ENCODE data around the gene MGAT4A.

The MGAT4A gene

GRCh38 chr2:98706591-98706990 lies 24.3 kb downstream of the MGAT4A start:
- TF ChIP-seq REST (IDR thresholded peaks at IDR 0.05; ENCODE audit: low read depth) (no peak), ZBTB7A (IDR thresholded peaks at IDR 0.05; ENCODE audit: low read depth) (no peak), TEAD4 (IDR thresholded peaks at IDR 0.05) (no peak), RAD21 (IDR thresholded peaks at IDR 0.05; ENCODE audit: low read depth) (no peak), MAX (IDR thresholded peaks at IDR 0.05) (no peak), TAF1 (IDR thresholded peaks at IDR 0.05; ENCODE audit: low read depth) (no peak), YY1 (IDR thresholded peaks at IDR 0.05; ENCODE audit: low read depth) (no peak), CEBPB (IDR thresholded peaks at IDR 0.05) (no peak), CREB1 (IDR thresholded peaks at IDR 0.05; ENCODE audit: low read depth) (no peak), TCF12 (IDR thresholded peaks at IDR 0.05; ENCODE audit: low read depth) (no peak), EGR1 (IDR thresholded peaks at IDR 0.05) (no peak), USF1 (IDR thresholded peaks at IDR 0.05) (no peak), NFIC (IDR thresholded peaks at IDR 0.05) (no peak), FOXM1 (IDR thresholded peaks at IDR 0.05; ENCODE audit: borderline replicate concordance, low read depth) (no peak), EP300 (IDR thresholded peaks at IDR 0.05; ENCODE audit: borderline replicate concordance) (no peak)

GRCh38 chr2:98705333-98705617 lies 25.7 kb downstream of the MGAT4A start:
- TF ChIP-seq TEAD4 (IDR thresholded peaks at IDR 0.05) (no peak), MAX (IDR thresholded peaks at IDR 0.05) (no peak), EP300 (IDR thresholded peaks at IDR 0.05; ENCODE audit: borderline replicate concordance) (no peak), TCF12 (IDR thresholded peaks at IDR 0.05; ENCODE audit: low read depth) (no peak), CEBPB (IDR thresholded peaks at IDR 0.05) (no peak)

GRCh38 chr2:98704499-98705332 lies 26.2 kb downstream of the MGAT4A start:
- no peak for TF ChIP-seq USF1 (IDR thresholded peaks at IDR 0.05)
- no peak for TF ChIP-seq TEAD4 (IDR thresholded peaks at IDR 0.05)
- TF ChIP-seq FOXM1 (IDR thresholded peaks at IDR 0.05; ENCODE audit: borderline replicate concordance, low read depth) = no peak
- no peak for TF ChIP-seq CEBPB (IDR thresholded peaks at IDR 0.05)
- TF ChIP-seq TCF12 (IDR thresholded peaks at IDR 0.05; ENCODE audit: low read depth) = no peak
- no peak for TF ChIP-seq EGR1 (IDR thresholded peaks at IDR 0.05)
- TF ChIP-seq CREB1 (IDR thresholded peaks at IDR 0.05; ENCODE audit: low read depth) = no peak
- TF ChIP-seq RAD21 (IDR thresholded peaks at IDR 0.05; ENCODE audit: low read depth) = no peak
- no peak for TF ChIP-seq NFIC (IDR thresholded peaks at IDR 0.05)
- no peak for TF ChIP-seq REST (IDR thresholded peaks at IDR 0.05; ENCODE audit: low read depth)

GRCh38 chr2:98703738-98704137 lies 27.2 kb downstream of the MGAT4A start:
- TF ChIP-seq FOXM1 (IDR thresholded peaks at IDR 0.05; ENCODE audit: borderline replicate concordance, low read depth) (no peak), TEAD4 (IDR thresholded peaks at IDR 0.05) (no peak), RAD21 (IDR thresholded peaks at IDR 0.05; ENCODE audit: low read depth) (no peak), MAX (IDR thresholded peaks at IDR 0.05) (no peak), NFIC (IDR thresholded peaks at IDR 0.05) (no peak), USF1 (IDR thresholded peaks at IDR 0.05) (no peak), CREB1 (IDR thresholded peaks at IDR 0.05; ENCODE audit: low read depth) (no peak), EGR1 (IDR thresholded peaks at IDR 0.05) (no peak), REST (IDR thresholded peaks at IDR 0.05; ENCODE audit: low read depth) (no peak), ZBTB7A (IDR thresholded peaks at IDR 0.05; ENCODE audit: low read depth) (no peak), TCF12 (IDR thresholded peaks at IDR 0.05; ENCODE audit: low read depth) (no peak), TAF1 (IDR thresholded peaks at IDR 0.05; ENCODE audit: low read depth) (no peak), YY1 (IDR thresholded peaks at IDR 0.05; ENCODE audit: low read depth) (no peak), CEBPB (IDR thresholded peaks at IDR 0.05) (no peak), EP300 (IDR thresholded peaks at IDR 0.05; ENCODE audit: borderline replicate concordance) (no peak)
